GM21723 (cell line): ENCODE data around the gene TJP3.

ENCODE experiments used
- ATAC-seq: cut with Tn5 transposase; IDR thresholded peaks from one replicate; pipeline ENCODE4 v1.9.1; 2021; ENCODE audit warnings: mild to moderate bottlenecking, moderate library complexity; ENCODE audit not compliant: unreplicated experiment

Gene TJP3

GRCh38 chr19:3712663-3713611 lies 4.8 kb downstream of the TJP3 start:
- no peak for ATAC-seq

GRCh38 chr19:3716147-3716668 lies 8.0 kb downstream of the TJP3 start:
- ATAC-seq: no peak

DNA sequence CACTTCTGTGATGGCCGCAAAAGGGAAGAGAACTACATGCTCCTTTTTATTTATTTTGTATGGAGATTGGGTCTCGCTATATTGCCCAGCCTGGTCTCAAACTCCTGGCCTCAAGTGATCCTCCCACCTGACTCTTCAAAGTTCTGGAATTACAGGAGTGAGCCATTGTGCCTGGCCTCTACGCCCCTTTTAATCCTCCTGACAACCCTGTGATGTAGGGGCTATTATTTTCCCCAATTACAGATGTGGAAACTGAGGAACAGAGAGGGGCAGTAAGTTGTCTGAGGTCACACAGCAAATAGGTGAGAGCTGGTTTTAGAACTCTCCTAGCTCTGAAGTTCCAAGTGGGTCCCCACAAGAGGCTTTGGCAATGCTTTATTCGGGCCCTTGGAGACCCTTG lies 11.7 kb downstream of the TJP3 start:
- ATAC-seq: no peak

- no peak for ATAC-seq
Measured at GRCh38 chr19:3720349-3720917, 12.2 kb downstream of the TJP3 start.

GRCh38 chr19:3721131-3721886 lies 13.1 kb downstream of the TJP3 start:
- ATAC-seq: no peak

GRCh38 chr19:3721887-3722442 lies 13.8 kb downstream of the TJP3 start:
- ATAC-seq: no peak

- ATAC-seq: no peak
Measured at GRCh38 chr19:3722443-3723109, 14.4 kb downstream of the TJP3 start.

GRCh38 chr19:3723110-3723488 lies 14.9 kb downstream of the TJP3 start:
- no peak for ATAC-seq

DNA sequence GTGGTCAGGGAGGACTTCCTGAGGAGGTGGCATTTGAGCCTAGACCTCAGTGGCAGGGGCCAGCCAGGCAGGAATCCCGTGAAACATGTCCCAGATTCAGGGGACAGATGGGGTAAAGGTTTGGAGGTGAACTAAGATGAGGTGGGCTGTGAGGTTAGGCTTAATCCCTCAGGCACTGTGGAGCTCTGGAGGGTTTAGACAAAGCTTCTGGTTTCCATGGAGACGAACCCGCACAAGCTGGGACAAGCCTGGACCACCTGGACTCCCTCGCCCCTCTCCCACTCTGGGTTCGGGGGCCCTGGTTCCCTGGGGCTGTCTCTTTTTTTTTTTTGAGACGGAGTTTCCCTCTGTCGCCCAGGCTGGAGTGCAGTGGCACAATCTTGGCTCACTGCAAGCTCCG lies 15.7 kb downstream of the TJP3 start:
- ATAC-seq: no peak

DNA sequence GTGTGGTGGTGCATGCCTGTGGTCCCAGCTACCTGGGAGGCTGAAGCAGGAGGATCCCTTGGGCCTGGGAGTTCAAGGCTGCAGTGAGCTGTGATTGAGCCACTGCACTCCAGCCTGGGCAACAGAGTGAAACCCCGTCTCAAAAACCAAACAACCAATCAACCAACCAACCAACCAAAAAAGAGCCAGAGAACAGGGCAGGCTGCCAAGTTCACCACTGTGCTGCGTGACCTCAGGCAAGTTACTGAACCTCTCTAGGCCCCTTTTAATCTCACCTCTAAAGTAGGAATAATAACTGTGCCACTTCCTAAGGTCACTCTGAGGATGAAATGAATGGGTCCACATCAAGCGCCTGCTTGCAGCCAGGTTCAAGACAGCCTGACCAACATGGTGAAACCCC lies 16.9 kb downstream of the TJP3 start:
- ATAC-seq: no peak

GRCh38 chr19:3725640-3726310 lies 17.6 kb downstream of the TJP3 start:
- no peak for ATAC-seq

DNA sequence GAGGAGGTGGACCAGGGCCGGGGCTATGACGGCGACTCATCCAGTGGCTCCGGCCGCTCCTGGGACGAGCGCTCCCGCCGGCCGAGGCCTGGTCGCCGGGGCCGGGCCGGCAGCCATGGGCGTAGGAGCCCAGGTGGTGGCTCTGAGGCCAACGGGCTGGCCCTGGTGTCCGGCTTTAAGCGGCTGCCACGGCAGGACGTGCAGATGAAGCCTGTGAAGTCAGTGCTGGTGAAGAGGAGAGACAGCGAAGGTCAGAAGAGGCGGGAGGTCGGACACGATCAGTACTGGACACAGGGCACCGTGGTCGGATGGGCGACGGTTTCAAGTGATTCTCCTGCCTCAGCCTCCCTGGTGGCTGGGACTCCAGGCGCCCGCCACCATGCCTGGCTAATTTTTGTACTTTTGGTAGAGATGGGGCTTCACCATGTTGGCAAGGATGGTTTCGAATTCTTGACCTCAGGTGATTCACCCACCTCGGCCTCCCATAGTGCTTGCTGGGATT lies 22.3 kb downstream of the TJP3 start:
- ATAC-seq: no peak

DNA sequence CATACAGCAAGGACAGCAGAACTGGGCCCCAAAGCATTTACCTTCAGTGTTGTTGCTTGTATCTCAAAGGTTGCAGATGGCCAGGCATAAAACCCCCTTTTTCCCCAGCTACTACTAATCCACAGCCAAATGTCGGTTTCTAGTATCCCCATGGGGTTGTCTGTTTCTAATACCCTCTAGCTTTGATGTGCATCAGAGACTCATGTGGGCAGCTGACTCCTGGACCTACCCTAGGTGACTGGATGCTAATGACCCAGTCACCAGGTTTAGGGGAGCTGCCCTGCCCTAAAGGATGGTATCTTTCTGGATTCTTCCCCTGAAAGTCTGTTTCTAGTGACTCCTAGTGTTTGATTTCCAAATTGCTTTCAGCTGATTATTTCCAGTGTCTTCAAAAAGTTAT lies 23.9 kb downstream of the TJP3 start:
- no peak for ATAC-seq

- no peak for ATAC-seq
Measured at GRCh38 chr19:3733549-3734309, 25.5 kb downstream of the TJP3 start.

GRCh38 chr19:3734310-3734600 lies 26.1 kb downstream of the TJP3 start:
- ATAC-seq: no peak

- ATAC-seq: no peak
Measured at GRCh38 chr19:3736106-3736724, 28.0 kb downstream of the TJP3 start.

DNA sequence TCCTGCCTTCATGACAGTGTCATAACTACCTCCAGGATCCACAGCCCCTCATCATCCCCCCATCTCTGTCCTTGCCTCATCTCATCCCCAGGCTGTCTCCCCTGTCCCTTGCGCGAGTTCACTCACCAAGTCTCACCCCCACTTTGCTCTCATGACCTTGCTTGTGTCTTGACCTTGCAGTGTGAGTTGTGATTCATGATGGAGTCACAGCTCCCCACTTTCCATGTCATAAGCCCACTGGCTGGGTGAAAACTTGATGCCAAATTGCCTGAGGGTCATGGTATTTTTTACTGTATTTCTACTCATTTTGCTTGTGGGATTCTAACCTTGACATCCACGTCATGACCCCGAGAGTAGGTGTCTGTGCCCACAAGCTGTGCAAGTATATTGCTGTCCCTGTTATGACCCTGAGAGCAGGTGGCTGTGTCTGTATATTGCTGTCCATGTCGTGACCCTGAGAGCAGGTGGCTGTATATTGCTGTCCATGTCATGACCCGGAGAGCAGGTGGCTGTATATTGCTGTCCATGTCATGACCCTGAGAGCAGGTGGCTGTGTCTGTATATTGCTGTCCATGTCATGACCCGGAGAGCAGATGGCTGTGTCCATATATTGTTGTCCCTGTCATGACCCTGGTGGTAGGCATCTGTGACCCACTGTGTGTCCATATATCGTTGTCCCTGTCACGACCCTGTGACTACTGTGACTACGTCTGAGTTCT lies 29.5 kb downstream of the TJP3 start:
- no peak for ATAC-seq

GRCh38 chr19:3738477-3739220 lies 30.5 kb downstream of the TJP3 start:
- ATAC-seq: no peak
